GM12878 (cell line): Measurements from ENCODE around the gene CALB2. TPM values are rescaled to one million over a fixed set of nuclear protein-coding genes. Genes with fewer than 3 reads are reported as not detected.

ENCODE experiments used
- ATAC-seq: fragments of 200-7000 bp; cut with Tn5 transposase; 3 replicates; pipeline ENCODE4 v1.9.1; 2020; ENCODE audit warnings: mild to moderate bottlenecking, moderate library complexity
- BruUV-seq: library from RNA; stranded (reverse); fragments of 400-500 nt; replicated peaks from 2 replicates; lab custom pipeline; 2021; lab: Mats Ljungman, UMichigan
- CTCF ChIA-PET: fragments of 300-600 bp; sonication (Branson Sonifier 250); formaldehyde crosslinking; extraction: SDS; loops from one replicate; lab custom pipeline; 2021; ENCODE audit warnings: inconsistent platforms; lab: Yijun Ruan, JAX
- POLR2A ChIA-PET: fragments of 350-600 bp; formaldehyde crosslinking; extraction: SDS; loops from one replicate; lab custom pipeline; 2021; ENCODE audit warnings: inconsistent platforms; lab: Charles Lee
- RAD21 ChIA-PET: fragments of 300-600 bp; sonication (Branson Sonifier 250); formaldehyde crosslinking; loops from one replicate; lab custom pipeline; 2023; ENCODE audit warnings: antibody characterized with exemption; ENCODE audit not compliant: unreplicated experiment; lab: Charles Lee
- SMC1A ChIA-PET: fragments of 300-600 bp; sonication (Branson Sonifier 250); formaldehyde crosslinking; loops from one replicate; lab custom pipeline; 2023; ENCODE audit not compliant: unreplicated experiment, uncharacterized antibody; lab: Charles Lee
- DNase-seq: peaks from one replicate; pipeline ENCODE4 v3.0.0-alpha.2; 2011; ENCODE audit warnings: low read depth, low spot score
- FAIRE-seq: peaks from 3 replicates; lab custom pipeline; 2011; peaks lifted over from hg19 to GRCh38; lab: Jason Lieb, UNC
- H2AFZ ChIP-seq: 2 replicates; pipeline ENCODE4 v1.6.0; 2011; ENCODE audit warnings: low read depth, low read length, control low read depth; ENCODE audit not compliant: control insufficient read depth
- H3K27ac ChIP-seq: 2 replicates; pipeline ENCODE4 v1.5.1; 2011; ENCODE audit warnings: control low read depth; ENCODE audit not compliant: control insufficient read depth, insufficient read depth
- H3K27me3 ChIP-seq, 2 experiments: replicated peaks in 1 of 2; 2 replicates each; pipeline versions ENCODE4 v1.6.0 to v1.6.1; 2011; ENCODE audit warnings: low read length in 1 of 2; ENCODE audit not compliant: control insufficient read depth in 2 of 2, insufficient read depth in 2 of 2
- H3K36me3 ChIP-seq, 2 experiments: 2 replicates each; pipeline ENCODE4 v1.5.1; 2011; ENCODE audit warnings: low read length in 1 of 2; ENCODE audit not compliant: control insufficient read depth in 2 of 2, insufficient read depth in 2 of 2
- H3K4me1 ChIP-seq: 2 replicates; pipeline ENCODE4 v1.6.1; 2011; ENCODE audit warnings: mild to moderate bottlenecking, low read length, moderate library complexity, mixed read lengths; ENCODE audit not compliant: control insufficient read depth, insufficient read depth
- H3K4me2 ChIP-seq: 2 replicates; pipeline ENCODE4 v1.6.0; 2011; ENCODE audit warnings: control low read depth; ENCODE audit not compliant: control insufficient read depth, insufficient read depth
- H3K4me3 ChIP-seq: fragments of 200-600 bp; sonication (generic); 2 replicates; pipeline ENCODE4 v1.5.1; 2016
- H3K79me2 ChIP-seq: 2 replicates; pipeline ENCODE4 v1.6.0; 2011; ENCODE audit warnings: low read length; ENCODE audit not compliant: control insufficient read depth, insufficient read depth
- H3K9ac ChIP-seq: 2 replicates; pipeline ENCODE4 v1.8.0; 2011; ENCODE audit warnings: low read length, control low read depth, mixed read lengths; ENCODE audit not compliant: control insufficient read depth, insufficient read depth
- H3K9me3 ChIP-seq: replicated peaks from 3 replicates; pipeline ENCODE4 v1.5.1; 2011; ENCODE audit warnings: mild to moderate bottlenecking, low read length; ENCODE audit not compliant: control insufficient read depth, insufficient read depth
- H4K20me1 ChIP-seq: 2 replicates; pipeline ENCODE4 v1.6.0; 2011; ENCODE audit not compliant: control insufficient read depth, insufficient read depth
- BHLHE40 ChIP-seq, 2 experiments: fragments of 450-650 bp in 1 of 2; IDR thresholded peaks; 2 replicates each; pipeline ENCODE4 v1.6.1; 2011 to 2017; ENCODE audit warnings: low read depth in 2 of 2, borderline replicate concordance in 1 of 2, improper control_type of control experiment in 1 of 2, low read length in 1 of 2, mild to moderate bottlenecking in 1 of 2
- BMI1 ChIP-seq: fragments of 450-650 bp; IDR thresholded peaks from 2 replicates; pipeline ENCODE4 v1.6.1; 2016; ENCODE audit warnings: mild to moderate bottlenecking, moderate library complexity, borderline replicate concordance
- EGR1 ChIP-seq, 2 experiments: IDR thresholded peaks; 1 replicate in 1 of 2; 2 replicates in 1 of 2; pipeline ENCODE4 v1.6.1; 2011 to 2012; ENCODE audit warnings: low read depth in 2 of 2, low read length in 2 of 2, borderline replicate concordance in 1 of 2, mild to moderate bottlenecking in 1 of 2, moderate library complexity in 1 of 2
- EZH2 ChIP-seq: IDR thresholded peaks from 2 replicates; pipeline ENCODE4 v1.6.1; 2012; ENCODE audit warnings: low read depth, mild to moderate bottlenecking, control low read depth, inconsistent platforms, low read length, borderline replicate concordance; ENCODE audit not compliant: control insufficient read depth
- GATAD2B ChIP-seq: fragments of 450-650 bp; conservative IDR thresholded peaks from 2 replicates; pipeline ENCODE4 v1.6.1; 2017; ENCODE audit warnings: low read depth, mild to moderate bottlenecking, moderate library complexity
- IKZF1 ChIP-seq: fragments of 450-650 bp; conservative IDR thresholded peaks from 2 replicates; pipeline ENCODE4 v1.6.1; 2017; ENCODE audit warnings: antibody characterized with exemption, mild to moderate bottlenecking
- JUND ChIP-seq: IDR thresholded peaks from 2 replicates; pipeline ENCODE4 v1.6.1; 2012; ENCODE audit warnings: low read depth, mild to moderate bottlenecking, low read length, improper control_type of control experiment, moderate library complexity
- MTA2 ChIP-seq: fragments of 450-650 bp; IDR thresholded peaks from 2 replicates; pipeline ENCODE4 v1.6.1; 2016; ENCODE audit warnings: low read depth, mild to moderate bottlenecking, moderate library complexity
- NFXL1 ChIP-seq: fragments of 450-650 bp; IDR thresholded peaks from 2 replicates; pipeline ENCODE4 v1.6.1; 2017; ENCODE audit warnings: antibody characterized with exemption, mild to moderate bottlenecking, borderline replicate concordance
- POLR2AphosphoS2 ChIP-seq: IDR thresholded peaks from 2 replicates; pipeline ENCODE4 v1.6.1; 2011; ENCODE audit warnings: low read depth, mild to moderate bottlenecking, low read length, improper control_type of control experiment, moderate library complexity
- RAD21 ChIP-seq: IDR thresholded peaks from 2 replicates; pipeline ENCODE4 v1.6.1; 2011; ENCODE audit warnings: mild to moderate bottlenecking, low read depth, low read length, moderate library complexity; ENCODE audit not compliant: insufficient read depth
- SMC3 ChIP-seq: IDR thresholded peaks from 2 replicates; pipeline ENCODE4 v1.6.1; 2011; ENCODE audit warnings: low read length, improper control_type of control experiment, borderline replicate concordance
- SRF ChIP-seq, 2 experiments: IDR thresholded peaks; 2 replicates each; pipeline ENCODE4 v1.6.1; 2011; ENCODE audit warnings: low read depth in 2 of 2, low read length in 2 of 2, mild to moderate bottlenecking in 1 of 2, moderate library complexity in 1 of 2
- ZNF274 ChIP-seq: IDR thresholded peaks from one replicate; pipeline ENCODE4 v1.8.0; 2011; ENCODE audit not compliant: insufficient read length, insufficient read depth
- ZSCAN29 ChIP-seq: fragments of 450-650 bp; IDR thresholded peaks from 2 replicates; pipeline ENCODE4 v1.6.1; 2017; ENCODE audit warnings: mild to moderate bottlenecking, moderate library complexity
- WGBS: methylation state at CpG from one replicate; pipeline ENCODE4 v1.1.6; 2016; ENCODE audit warnings: low lambda C conversion rate; ENCODE audit not compliant: insufficient replicate concordance, insufficient coverage; ENCODE audit errors: missing lambda C conversion rate; 5-methylcytosine and 5-hydroxymethylcytosine counted together
- in situ Hi-C: fragments of 300-500 bp; cut with MboI; formaldehyde crosslinking; loops from 9 replicates; pipeline ENCODE4 v1.14.3; 2018; ENCODE audit warnings: mixed read lengths
- intact Hi-C: fragments of 100-400 bp; cut with micrococcal nuclease; formaldehyde crosslinking; loops from one replicate; pipeline ENCODE4 v1.14.2; 2022; ENCODE audit not compliant: unreplicated experiment
- polyA plus RNA-seq, 11 experiments: library from polyadenylated mRNA; depleted of rRNA in 4 of 11; unstranded in 6 of 11; stranded (reverse) in 5 of 11; fragments of >200 nt; fragmentation: Nextera tagmentation in 4 of 11; fragmentation: Illumina TruSeq in 1 of 11; extraction: Ambion mirVana in 4 of 11; extraction: Trizol in 1 of 11; gene quantifications; 1 replicate in 1 of 11; 2 replicates in 10 of 11; pipeline versions ENCODE4 v1.2.1 to v1.2.3, GENCODE V29; 2011 to 2016; ENCODE audit warnings: inconsistent platforms in 2 of 11, missing spikeins in 2 of 11, low read depth in 1 of 11
- total RNA-seq, 4 experiments: library from RNA; depleted of rRNA in 3 of 4; stranded (reverse); fragments of >200 nt in 3 of 4; fragmentation: Illumina TruSeq in 1 of 4; extraction: Trizol in 1 of 4; gene quantifications; 2 replicates each; pipeline versions ENCODE4 v1.2.1 to v1.2.3, GENCODE V29; 2013 to 2021
- TF ChIP-seq, protein P1 (sequence below): fragments of 450-650 bp; IDR thresholded peaks from 2 replicates; pipeline ENCODE4 v1.6.1; 2017; ENCODE audit warnings: borderline replicate concordance

The CALB2 gene
- total and polyA plus RNA-seq, 10 of the 15 experiments (the other 5 are each of a cell fraction or from before 2014, with no cell fraction given), result not detected

DNA sequence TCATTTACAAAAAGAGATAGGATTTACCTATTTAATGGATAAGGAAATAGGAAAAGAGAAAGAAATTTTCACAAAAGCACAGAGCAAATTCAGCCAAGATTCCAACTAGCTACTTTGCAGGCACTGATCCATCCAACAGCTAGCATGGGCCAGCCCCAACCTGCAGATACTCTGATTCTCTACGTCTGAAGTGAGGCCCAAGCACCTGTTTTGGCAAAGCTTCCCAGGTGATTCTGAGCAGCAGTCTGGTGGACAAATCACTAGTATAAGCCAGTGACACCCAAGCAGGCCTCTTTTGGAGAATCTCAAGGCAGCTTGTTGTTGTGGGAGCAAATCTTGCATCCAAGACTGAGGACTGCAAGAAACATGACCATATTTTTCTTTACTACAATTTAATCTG lies 20.9 kb upstream of the CALB2 start:
- Histone ChIP-seq H3K79me2 (no peaks in the 10 kb centered on the region), H3K27me3 (peaks cover 0 to 2% of the 10 kb centered on the region in 2 experiments; a peak in 2 of 4 replicates), H2AFZ (no peak overlapping the region), H3K27ac (no peak overlapping the region), H4K20me1 (no peaks in the 10 kb centered on the region), H3K9me3 (no peaks in the 10 kb centered on the region), H3K4me2 (no peak overlapping the region), H3K36me3 (no peaks in the 10 kb centered on the region), H3K9ac (no peak overlapping the region), H3K4me3 (no peak overlapping the region), H3K4me1 (no peaks in the 10 kb centered on the region)
- no peak for TF ChIP-seq SRF (IDR thresholded peaks at IDR 0.05; ENCODE audit: low read depth in 2 of 2, low read length in 2 of 2)
- no peak for TF ChIP-seq ZNF274
- no peak for TF ChIP-seq JUND
- no peak for TF ChIP-seq POLR2AphosphoS2
- no peak for TF ChIP-seq BMI1
- ChIA-PET SMC1A (interaction anchor here (1.2 kb wide), 1 partner anchor 8 kb away, joined by 3 read pairs; no protein-coding TSS in a partner anchor), RAD21 (no interaction called here), POLR2A (no interaction called here), CTCF (interaction anchor here (2.0 kb wide), 1 partner anchor 20 kb away, joined by 5 read pairs; no protein-coding TSS in a partner anchor)
- ATAC-seq (no peak), DNase-seq (no peak), FAIRE-seq (no peak)
- intact Hi-C loops, result no loop called here
- no TSS peak for BruUV-seq
- WGBS, result 32% methylated on average over 1 of the region's 1 CpG
- in situ Hi-C loops, result no loop called here

DNA sequence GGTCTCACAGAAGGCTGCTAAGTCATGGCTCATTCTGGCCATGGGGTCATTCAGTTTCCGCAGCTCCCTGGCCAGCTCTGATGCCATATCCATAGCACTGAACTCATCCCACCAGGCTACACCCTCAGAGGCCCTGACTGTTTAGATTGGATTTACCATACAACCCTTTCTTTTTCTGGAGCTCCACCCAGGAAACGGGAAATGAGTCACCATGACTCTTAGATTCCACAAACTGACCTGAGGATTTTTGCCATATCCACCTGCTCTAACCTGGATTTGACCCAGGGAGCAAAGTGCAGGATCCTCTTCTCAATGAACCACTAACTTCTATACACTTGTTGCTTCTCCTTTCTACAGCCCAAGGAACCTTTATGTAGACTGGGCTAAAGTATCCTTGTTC lies 20.3 kb upstream of the CALB2 start:
- SMC1A ChIA-PET, result interaction anchor here (1.2 kb wide), 1 partner anchor 9 kb away, joined by 3 read pairs; no protein-coding TSS in a partner anchor
- H2AFZ ChIP-seq, result no peak overlapping the region
- no peak for TF ChIP-seq NFXL1
- no peak for TF ChIP-seq IKZF1
- TF ChIP-seq SMC3, result no peak
- no peak for TF ChIP-seq GATAD2B
- no peak for TF ChIP-seq EGR1 (IDR thresholded peaks at IDR 0.05; ENCODE audit: borderline replicate concordance in 1 of 2, low read depth in 2 of 2, low read length in 2 of 2)
- no peak for TF ChIP-seq EZH2
- TF ChIP-seq RAD21, result no peak
- no peak for TF ChIP-seq BHLHE40 (IDR thresholded peaks at IDR 0.05; ENCODE audit: borderline replicate concordance in 1 of 2, low read depth in 2 of 2, low read length in 1 of 2)
- no peak for TF ChIP-seq ZSCAN29
- TF ChIP-seq, protein P1, sequence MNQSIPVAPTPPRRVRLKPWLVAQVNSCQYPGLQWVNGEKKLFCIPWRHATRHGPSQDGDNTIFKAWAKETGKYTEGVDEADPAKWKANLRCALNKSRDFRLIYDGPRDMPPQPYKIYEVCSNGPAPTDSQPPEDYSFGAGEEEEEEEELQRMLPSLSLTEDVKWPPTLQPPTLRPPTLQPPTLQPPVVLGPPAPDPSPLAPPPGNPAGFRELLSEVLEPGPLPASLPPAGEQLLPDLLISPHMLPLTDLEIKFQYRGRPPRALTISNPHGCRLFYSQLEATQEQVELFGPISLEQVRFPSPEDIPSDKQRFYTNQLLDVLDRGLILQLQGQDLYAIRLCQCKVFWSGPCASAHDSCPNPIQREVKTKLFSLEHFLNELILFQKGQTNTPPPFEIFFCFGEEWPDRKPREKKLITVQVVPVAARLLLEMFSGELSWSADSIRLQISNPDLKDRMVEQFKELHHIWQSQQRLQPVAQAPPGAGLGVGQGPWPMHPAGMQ, result no peak
- TF ChIP-seq MTA2, result no peak
- TF ChIP-seq, all 136 proteins: peak for 0
- FAIRE-seq, result no peak
- ChIA-PET CTCF (interaction anchor here (2.0 kb wide), 1 partner anchor 19 kb away, joined by 5 read pairs; no protein-coding TSS in a partner anchor), RAD21 (no interaction called here), POLR2A (no interaction called here)
- Histone ChIP-seq H3K9ac (no peak overlapping the region), H3K4me3 (no peak overlapping the region), H3K4me1 (no peaks in the 10 kb centered on the region), H3K9me3 (no peaks in the 10 kb centered on the region), H3K36me3 (no peaks in the 10 kb centered on the region), H3K79me2 (no peaks in the 10 kb centered on the region), H3K27ac (no peak overlapping the region), H3K27me3 (peaks cover 0 to 2% of the 10 kb centered on the region in 2 experiments; a peak in 2 of 4 replicates), H4K20me1 (no peaks in the 10 kb centered on the region), H3K4me2 (no peak overlapping the region)
- no peak for ATAC-seq
- in situ Hi-C loops (no loop called here), intact Hi-C loops (no loop called here)
- DNase-seq, result no peak
- BruUV-seq, result no TSS peak
- WGBS, result 8% methylated on average over 2 of the region's 2 CpGs
